ENCODE results near the gene CAPZA1. TPM values are rescaled to one million over a fixed set of nuclear protein-coding genes. Genes with fewer than 3 reads are reported as not detected.

Gene CAPZA1
- total RNA-seq, 1 donor, result 159 TPM

GRCh38 chr1:112708002-112708448 lies 88.4 kb downstream of the CAPZA1 start:
- Histone ChIP-seq H3K36me3 (ENCODE audit: insufficient read depth, low read length) (peaks cover 14% of the 10 kb centered on the region), H3K27ac (ENCODE audit: low read depth, low read length) (no peak overlapping the region), H3K4me3 (ENCODE audit: insufficient read depth, low read length) (peak overlapping the region; percentile 93), H3K27me3 (ENCODE audit: insufficient read depth, low read length) (no peaks in the 10 kb centered on the region), H3K9me3 (ENCODE audit: low read depth, low read length) (no peaks in the 10 kb centered on the region), H3K4me2 (ENCODE audit: insufficient read depth, low read length) (peak overlapping the region; percentile 96), H4K20me1 (ENCODE audit: insufficient read depth, low read length) (peaks cover 30% of the 10 kb centered on the region), H2AFZ (ENCODE audit: low read length) (no peak overlapping the region), H3K79me2 (ENCODE audit: insufficient read depth, low read length) (peaks cover 44% of the 10 kb centered on the region), H3K4me1 (ENCODE audit: insufficient read depth, low read length) (peaks cover 33% of the 10 kb centered on the region)
- no peak for TF ChIP-seq CTCF (IDR thresholded peaks at IDR 0.05; ENCODE audit: extremely low read depth, low read depth, low read length)
- DNase-seq (ENCODE audit: insufficient read length, low spot score, missing footprints), result peak; percentile 58

DNA sequence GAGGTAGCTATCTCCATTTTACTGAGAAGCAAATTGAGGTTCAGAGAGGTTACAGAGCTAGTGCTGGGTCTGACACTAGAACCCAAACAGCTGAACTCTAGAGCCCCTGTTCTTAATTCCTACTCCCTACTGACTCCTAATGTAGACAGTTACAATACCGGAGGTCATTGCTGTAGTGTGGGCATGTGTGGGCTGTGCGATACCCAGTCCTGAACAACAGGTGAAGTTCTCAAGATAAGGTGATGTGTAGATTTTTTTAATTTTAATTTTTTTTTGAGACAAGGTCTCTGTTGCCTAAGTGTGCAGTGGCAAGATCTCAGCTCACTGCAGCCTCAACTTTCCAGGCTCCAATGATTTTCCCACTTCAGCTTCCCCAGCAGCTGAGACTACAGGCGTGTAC lies 88.9 kb downstream of the CAPZA1 start:
- no peak for TF ChIP-seq CTCF (IDR thresholded peaks at IDR 0.05; ENCODE audit: extremely low read depth, low read depth, low read length)
- Histone ChIP-seq H3K9me3 (ENCODE audit: low read depth, low read length) (no peaks in the 10 kb centered on the region), H3K4me2 (ENCODE audit: insufficient read depth, low read length) (no peak overlapping the region), H3K4me1 (ENCODE audit: insufficient read depth, low read length) (peaks cover 30% of the 10 kb centered on the region), H3K27ac (ENCODE audit: low read depth, low read length) (no peak overlapping the region), H2AFZ (ENCODE audit: low read length) (no peak overlapping the region), H4K20me1 (ENCODE audit: insufficient read depth, low read length) (peaks cover 26% of the 10 kb centered on the region), H3K4me3 (ENCODE audit: insufficient read depth, low read length) (no peak overlapping the region), H3K27me3 (ENCODE audit: insufficient read depth, low read length) (no peaks in the 10 kb centered on the region), H3K79me2 (ENCODE audit: insufficient read depth, low read length) (peaks cover 40% of the 10 kb centered on the region), H3K36me3 (ENCODE audit: insufficient read depth, low read length) (peaks cover 9% of the 10 kb centered on the region)
- DNase-seq (ENCODE audit: insufficient read length, low spot score, missing footprints), result peak; percentile 18

GRCh38 chr1:112710159-112710558 lies 90.5 kb downstream of the CAPZA1 start:
- no peak for TF ChIP-seq CTCF (IDR thresholded peaks at IDR 0.05; ENCODE audit: extremely low read depth, low read depth, low read length)
- no peak overlapping the region for H2AFZ ChIP-seq (ENCODE audit: low read length)
- no peaks in the 10 kb centered on the region for H3K36me3 ChIP-seq (ENCODE audit: insufficient read depth, low read length)
- peaks cover 23% of the 10 kb centered on the region for H3K79me2 ChIP-seq (ENCODE audit: insufficient read depth, low read length)
- H3K27me3 ChIP-seq (ENCODE audit: insufficient read depth, low read length), result no peaks in the 10 kb centered on the region
- no peak overlapping the region for H3K4me3 ChIP-seq (ENCODE audit: insufficient read depth, low read length)
- peak; percentile 68 for DNase-seq (ENCODE audit: insufficient read length, low spot score, missing footprints)
- H3K9me3 ChIP-seq (ENCODE audit: low read depth, low read length), result no peaks in the 10 kb centered on the region
- H4K20me1 ChIP-seq (ENCODE audit: insufficient read depth, low read length), result peaks cover 12% of the 10 kb centered on the region
- H3K4me1 ChIP-seq (ENCODE audit: insufficient read depth, low read length), result peaks cover 13% of the 10 kb centered on the region
- H3K4me2 ChIP-seq (ENCODE audit: insufficient read depth, low read length), result no peak overlapping the region
- H3K27ac ChIP-seq (ENCODE audit: low read depth, low read length), result no peak overlapping the region

- H3K36me3 ChIP-seq (ENCODE audit: insufficient read depth, low read length), result no peaks in the 10 kb centered on the region
- no peak for TF ChIP-seq CTCF (IDR thresholded peaks at IDR 0.05; ENCODE audit: extremely low read depth, low read depth, low read length)
- no peak overlapping the region for H3K4me2 ChIP-seq (ENCODE audit: insufficient read depth, low read length)
- H3K79me2 ChIP-seq (ENCODE audit: insufficient read depth, low read length), result peaks cover 19% of the 10 kb centered on the region
- peaks cover 11% of the 10 kb centered on the region for H4K20me1 ChIP-seq (ENCODE audit: insufficient read depth, low read length)
- H3K4me3 ChIP-seq (ENCODE audit: insufficient read depth, low read length), result no peak overlapping the region
- peak; percentile 1 for DNase-seq (ENCODE audit: insufficient read length, low spot score, missing footprints)
- H3K4me1 ChIP-seq (ENCODE audit: insufficient read depth, low read length), result peaks cover 11% of the 10 kb centered on the region
- no peaks in the 10 kb centered on the region for H3K27me3 ChIP-seq (ENCODE audit: insufficient read depth, low read length)
- no peaks in the 10 kb centered on the region for H3K9me3 ChIP-seq (ENCODE audit: low read depth, low read length)
- H3K27ac ChIP-seq (ENCODE audit: low read depth, low read length), result no peak overlapping the region
- no peak overlapping the region for H2AFZ ChIP-seq (ENCODE audit: low read length)
Measured at GRCh38 chr1:112710586-112710985, 91.0 kb downstream of the CAPZA1 start.

Measured in osteoblast (primary cell).